Keratinocyte (primary cell): ENCODE results near the gene CYFIP1. TPM values are rescaled to one million over a fixed set of nuclear protein-coding genes. Genes with fewer than 3 reads are reported as not detected.
A peak's percentile ranks its signal among the peaks of the same experiment; 100 is the strongest.

ENCODE experiments used
- DNase-seq: peaks from one replicate; pipeline ENCODE4 v3.0.0-alpha.2; 2011; ENCODE audit warnings: low read depth, missing footprints, low spot score
- FAIRE-seq: peaks from 2 replicates; lab custom pipeline; 2011; peaks lifted over from hg19 to GRCh38; lab: Jason Lieb, UNC
- H2AFZ ChIP-seq: 2 replicates; pipeline ENCODE4 v1.6.0; 2012; ENCODE audit warnings: low read length, control low read depth, inconsistent platforms; ENCODE audit not compliant: control insufficient read depth
- H3K27ac ChIP-seq: 2 replicates; pipeline ENCODE4 v1.5.1; 2011; ENCODE audit warnings: low read length; ENCODE audit not compliant: control insufficient read depth, insufficient read depth
- H3K27me3 ChIP-seq: 3 replicates; pipeline ENCODE4 v1.6.0; 2011; ENCODE audit warnings: low read length; ENCODE audit not compliant: control insufficient read depth, insufficient read depth; ENCODE audit errors: extremely low read depth
- H3K36me3 ChIP-seq, 2 experiments: 2 replicates in 1 of 2; 3 replicates in 1 of 2; pipeline ENCODE4 v1.5.1; 2011; ENCODE audit warnings: low read length in 2 of 2, mild to moderate bottlenecking in 1 of 2; ENCODE audit not compliant: control insufficient read depth in 2 of 2, insufficient read depth in 2 of 2; ENCODE audit errors: extremely low read depth in 1 of 2
- H3K4me1 ChIP-seq: 3 replicates; pipeline ENCODE4 v1.5.1; 2011; ENCODE audit warnings: low read length; ENCODE audit not compliant: control insufficient read depth, insufficient read depth; ENCODE audit errors: extremely low read depth
- H3K4me2 ChIP-seq: 3 replicates; pipeline ENCODE4 v1.6.0; 2011; ENCODE audit warnings: low read depth, low read length; ENCODE audit not compliant: control insufficient read depth, insufficient read depth; ENCODE audit errors: extremely low read depth
- H3K4me3 ChIP-seq, 3 experiments: fragments of 200-600 bp in 1 of 3; sonication (generic) in 1 of 3; 2 replicates in 2 of 3; 3 replicates in 1 of 3; pipeline ENCODE4 v1.5.1; 2011 to 2016; ENCODE audit warnings: low read length in 3 of 3, mild to moderate bottlenecking in 3 of 3, control low read depth in 2 of 3, inconsistent platforms in 1 of 3, low read depth in 1 of 3, mixed read lengths in 1 of 3, mixed run types in 1 of 3, moderate library complexity in 1 of 3; ENCODE audit not compliant: control insufficient read depth in 2 of 3, insufficient read depth in 2 of 3; ENCODE audit errors: extremely low read depth in 1 of 3
- H3K79me2 ChIP-seq: 2 replicates; pipeline ENCODE4 v1.6.0; 2012; ENCODE audit warnings: low read length; ENCODE audit not compliant: control insufficient read depth, insufficient read depth
- H3K9ac ChIP-seq: 3 replicates; pipeline ENCODE4 v1.6.0; 2011; ENCODE audit warnings: low read length; ENCODE audit not compliant: control insufficient read depth, insufficient read depth; ENCODE audit errors: extremely low read depth
- H3K9me1 ChIP-seq: 3 replicates; pipeline ENCODE4 v1.6.0; 2011; ENCODE audit warnings: low read length; ENCODE audit not compliant: control insufficient read depth, insufficient read depth; ENCODE audit errors: extremely low read depth
- H3K9me3 ChIP-seq: 2 replicates; pipeline ENCODE4 v1.5.1; 2012; ENCODE audit warnings: low read depth, low read length; ENCODE audit not compliant: control insufficient read depth
- H4K20me1 ChIP-seq: 3 replicates; pipeline ENCODE4 v1.6.0; 2011; ENCODE audit warnings: low read length; ENCODE audit not compliant: control insufficient read depth, insufficient read depth; ENCODE audit errors: extremely low read depth
- EZH2 ChIP-seq: IDR thresholded peaks from one replicate; pipeline ENCODE4 v1.6.1; 2012; ENCODE audit warnings: inconsistent platforms, mild to moderate bottlenecking, low read length, moderate library complexity
- dilution Hi-C: fragments of 300-500 bp; cut with MboI; formaldehyde crosslinking; loops from one replicate; pipeline ENCODE4 v1.7.0; 2020; ENCODE audit warnings: low sequenced_read_pairs; ENCODE audit not compliant: extremely low pct_ligation_motif_present
- polyA plus RNA-seq, 5 experiments: library from polyadenylated mRNA; depleted of rRNA in 3 of 5; stranded (reverse) in 3 of 5; stranded (forward) in 1 of 5; unstranded in 1 of 5; fragments of >200 nt; gene quantifications; 1 replicate in 1 of 5; 2 replicates in 3 of 5; 3 replicates in 1 of 5; pipeline versions ENCODE4 v1.2.1 to v1.2.3, GENCODE V29; 2011 to 2012; ENCODE audit warnings: missing spikeins in 2 of 5, low read depth in 1 of 5, low replicate concordance in 1 of 5
- TF ChIP-seq, protein P1 (sequence below), 3 experiments: IDR thresholded peaks in 1 of 3; conservative IDR thresholded peaks in 1 of 3; optimal IDR thresholded peaks in 1 of 3; 2 replicates in 2 of 3; 3 replicates in 1 of 3; pipeline versions ENCODE3 to v1.5.1; 2011; ENCODE audit warnings: low read length in 3 of 3, mild to moderate bottlenecking in 3 of 3, moderate library complexity in 2 of 3, control low read depth in 1 of 3, inconsistent platforms in 1 of 3; ENCODE audit not compliant: insufficient read depth in 2 of 3; ENCODE audit errors: extremely low read depth in 1 of 3

The CYFIP1 gene
- polyA plus RNA-seq, 1 donor (not counting 4 experiments of a cell fraction or from before 2014, with no cell fraction given) = 72.3 TPM

- H3K27ac ChIP-seq = no peak overlapping the region
- H2AFZ ChIP-seq = no peak overlapping the region
- H3K9ac ChIP-seq = no peak overlapping the region
- H3K9me3 ChIP-seq = no peaks in the 10 kb centered on the region
- H3K79me2 ChIP-seq = peaks cover 87% of the 10 kb centered on the region
- TF ChIP-seq EZH2 = no peak
- TF ChIP-seq, protein P1, sequence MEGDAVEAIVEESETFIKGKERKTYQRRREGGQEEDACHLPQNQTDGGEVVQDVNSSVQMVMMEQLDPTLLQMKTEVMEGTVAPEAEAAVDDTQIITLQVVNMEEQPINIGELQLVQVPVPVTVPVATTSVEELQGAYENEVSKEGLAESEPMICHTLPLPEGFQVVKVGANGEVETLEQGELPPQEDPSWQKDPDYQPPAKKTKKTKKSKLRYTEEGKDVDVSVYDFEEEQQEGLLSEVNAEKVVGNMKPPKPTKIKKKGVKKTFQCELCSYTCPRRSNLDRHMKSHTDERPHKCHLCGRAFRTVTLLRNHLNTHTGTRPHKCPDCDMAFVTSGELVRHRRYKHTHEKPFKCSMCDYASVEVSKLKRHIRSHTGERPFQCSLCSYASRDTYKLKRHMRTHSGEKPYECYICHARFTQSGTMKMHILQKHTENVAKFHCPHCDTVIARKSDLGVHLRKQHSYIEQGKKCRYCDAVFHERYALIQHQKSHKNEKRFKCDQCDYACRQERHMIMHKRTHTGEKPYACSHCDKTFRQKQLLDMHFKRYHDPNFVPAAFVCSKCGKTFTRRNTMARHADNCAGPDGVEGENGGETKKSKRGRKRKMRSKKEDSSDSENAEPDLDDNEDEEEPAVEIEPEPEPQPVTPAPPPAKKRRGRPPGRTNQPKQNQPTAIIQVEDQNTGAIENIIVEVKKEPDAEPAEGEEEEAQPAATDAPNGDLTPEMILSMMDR (optimal IDR thresholded peaks at IDR 0.05 in 1 of 3, IDR thresholded peaks at IDR 0.05 in 1 of 3, conservative IDR thresholded peaks at IDR 0.05 in 1 of 3; ENCODE audit: extremely low read depth in 1 of 3, insufficient read depth in 2 of 3, low read length in 3 of 3) = no peak
- FAIRE-seq = no peak
- dilution Hi-C loops = no loop called here
- H3K4me2 ChIP-seq = no peak overlapping the region
- peaks cover 13 to 15% of the 10 kb centered on the region in 2 experiments for H3K36me3 ChIP-seq
- H3K4me1 ChIP-seq = peaks cover 7% of the 10 kb centered on the region
- no peaks in the 10 kb centered on the region for H3K9me1 ChIP-seq
- peaks cover 8% of the 10 kb centered on the region for H4K20me1 ChIP-seq
- H3K4me3 ChIP-seq = no peak overlapping the region
- no peak for DNase-seq
- no peaks in the 10 kb centered on the region for H3K27me3 ChIP-seq
Observed at GRCh38 chr15:22844421-22845288, 135.5 kb downstream of the CYFIP1 start.

GRCh38 chr15:22839046-22839695, 141.0 kb downstream of the CYFIP1 start:
- DNase-seq (no peak), FAIRE-seq (no peak)
- peak overlapping the region; percentile 79 for H3K9ac ChIP-seq

More at GRCh38 chr15:22839046-22839695, 141.0 kb downstream of the CYFIP1 start:
- Histone ChIP-seq H3K79me2 (peaks cover 49% of the 10 kb centered on the region), H3K27ac (peak overlapping the region; percentile 81), H3K9me3 (no peaks in the 10 kb centered on the region), H2AFZ (peak overlapping the region; percentile 82), H3K36me3 (peaks cover 3 to 6% of the 10 kb centered on the region in 2 experiments), H3K4me3 (peak overlapping the region; percentile 69 to 73 (median 70)), H3K27me3 (no peaks in the 10 kb centered on the region), H3K9me1 (no peaks in the 10 kb centered on the region), H3K4me1 (peaks cover 7% of the 10 kb centered on the region), H3K4me2 (peak overlapping the region; percentile 94), H4K20me1 (no peaks in the 10 kb centered on the region)
- dilution Hi-C loops = no loop called here
- TF ChIP-seq, protein P1 (optimal IDR thresholded peaks at IDR 0.05 in 1 of 3, IDR thresholded peaks at IDR 0.05 in 1 of 3, conservative IDR thresholded peaks at IDR 0.05 in 1 of 3; ENCODE audit: extremely low read depth in 1 of 3, insufficient read depth in 2 of 3, low read length in 3 of 3) = no peak
- TF ChIP-seq EZH2 = no peak
